Naive thymus-derived CD8-positive, alpha-beta T cell (primary cell): Measurements from ENCODE around the gene SMIM35. TPM values are rescaled to one million over a fixed set of nuclear protein-coding genes. Genes with fewer than 3 reads are reported as not detected.

Source experiments
- ATAC-seq, 2 donors: fragments of 150-1000 bp; cut with Tn5 transposase in 1 of 2; sonication (Bioruptor Pico), chemical (Tn5 transposase) in 1 of 2; 1 replicate in 1 of 2; 2 replicates in 1 of 2; pipeline ENCODE4 v1.10.0; 2021; ENCODE audit warnings: mild to moderate bottlenecking in 2 of 2, moderate library complexity in 2 of 2
- POLR2A ChIA-PET: fragments of 350-600 bp; sonication (Branson Sonifier 250); formaldehyde crosslinking; loops from one replicate; lab custom pipeline; 2021; ENCODE audit warnings: antibody characterized with exemption; lab: Charles Lee
- DNase-seq, 10 donors: peaks; one replicate each; pipeline versions ENCODE4 v3.0.0 to v3.0.0-alpha.2; 2020 to 2022
- H3K27ac Mint-ChIP-seq, 10 donors: one replicate each; pipeline ENCODE4 v1.8.0; 2020 to 2022; ENCODE audit warnings: mild to moderate bottlenecking in 10 of 10, mixed read lengths in 10 of 10, moderate library complexity in 4 of 10, inconsistent platforms in 1 of 10
- H3K27me3 Mint-ChIP-seq, 5 donors: one replicate each; pipeline ENCODE4 v1.8.0; 2021 to 2022; ENCODE audit warnings: mixed read lengths in 5 of 5
- H3K36me3 Mint-ChIP-seq, 3 donors: one replicate each; pipeline ENCODE4 v1.8.0; 2020 to 2022; ENCODE audit warnings: mixed read lengths in 3 of 3, mild to moderate bottlenecking in 2 of 3, inconsistent platforms in 1 of 3
- H3K4me1 Mint-ChIP-seq, 4 donors: one replicate each; pipeline ENCODE4 v1.8.0; 2021 to 2022; ENCODE audit warnings: mixed read lengths in 4 of 4
- H3K4me3 Mint-ChIP-seq, 10 donors: one replicate each; pipeline ENCODE4 v1.8.0; 2020 to 2022; ENCODE audit warnings: mild to moderate bottlenecking in 10 of 10, mixed read lengths in 10 of 10, moderate library complexity in 6 of 10, inconsistent platforms in 1 of 10
- H3K9me3 Mint-ChIP-seq, 9 donors: one replicate each; pipeline ENCODE4 v1.8.0; 2020 to 2022; ENCODE audit warnings: mixed read lengths in 9 of 9, mild to moderate bottlenecking in 3 of 9, inconsistent platforms in 1 of 9, moderate library complexity in 1 of 9
- polyA plus RNA-seq, 3 donors: library from polyadenylated mRNA; unstranded; fragments of 300-500 nt; fragmentation: Illumina TruSeq; gene quantifications; one replicate each; pipeline ENCODE4 v1.2.3, GENCODE V29; 2021
- total RNA-seq, 8 experiments: library from RNA in 2 of 8; stranded (reverse) in 2 of 8; gene quantifications; one replicate each; pipeline ENCODE4 v1.2.3 and lab custom pipeline; 2021 to 2026

Gene SMIM35
- total and polyA plus RNA-seq, 5 experiments from 2014 or later: 0.15 to 0.91 (median 0.68) TPM

DNA sequence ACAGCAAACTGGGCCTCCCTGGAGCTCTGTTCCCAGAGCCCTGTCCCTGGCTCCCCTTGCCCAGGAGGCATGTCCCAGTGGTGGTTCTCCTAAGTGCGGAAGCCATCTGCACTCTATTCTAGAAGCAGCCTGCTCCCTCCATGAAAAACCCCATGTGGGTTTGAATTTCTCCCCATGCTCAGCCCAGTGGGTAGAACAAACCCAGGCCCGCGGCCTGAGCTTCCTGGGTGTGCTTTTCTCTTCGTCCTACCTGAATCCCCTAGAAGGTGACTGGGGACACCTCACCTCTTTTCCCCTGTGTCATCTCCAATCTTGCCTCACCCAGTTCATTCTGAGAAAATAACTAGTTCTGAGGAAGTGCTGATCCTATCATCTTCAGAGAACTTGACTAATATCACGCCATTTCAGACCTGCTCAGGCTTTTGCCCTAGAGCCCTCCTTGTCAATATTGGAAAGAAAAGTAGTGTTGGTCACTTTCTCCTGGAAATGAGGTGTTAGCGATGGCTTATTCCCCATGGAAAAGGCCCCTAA, 84.7 kb downstream of the SMIM35 start:
- DNase-seq (no peak), ATAC-seq (peak; percentile 10 to 29)
- Mint-ChIP-seq H3K27me3 (no peaks in the 10 kb centered on the region), H3K36me3 (peaks cover 8 to 31% (median 15%) of the 10 kb centered on the region in 3 donors), H3K9me3 (peaks cover 0 to 8% (median 0%) of the 10 kb centered on the region in 9 donors), H3K4me1 (peaks cover 63 to 96% (median 92%) of the 10 kb centered on the region in 4 donors), H3K27ac (peak overlapping the region; percentile 84 to 100 (median 92)), H3K4me3 (peak overlapping the region; percentile 49 to 83 (median 66))
- POLR2A ChIA-PET: interaction anchor here (0.8 to 32.2 kb wide), 10 partner anchors 6 to 179 kb away, joined by 3 to 721 read pairs (median 8); partner anchors contain the start of gene IL10RA

DNA sequence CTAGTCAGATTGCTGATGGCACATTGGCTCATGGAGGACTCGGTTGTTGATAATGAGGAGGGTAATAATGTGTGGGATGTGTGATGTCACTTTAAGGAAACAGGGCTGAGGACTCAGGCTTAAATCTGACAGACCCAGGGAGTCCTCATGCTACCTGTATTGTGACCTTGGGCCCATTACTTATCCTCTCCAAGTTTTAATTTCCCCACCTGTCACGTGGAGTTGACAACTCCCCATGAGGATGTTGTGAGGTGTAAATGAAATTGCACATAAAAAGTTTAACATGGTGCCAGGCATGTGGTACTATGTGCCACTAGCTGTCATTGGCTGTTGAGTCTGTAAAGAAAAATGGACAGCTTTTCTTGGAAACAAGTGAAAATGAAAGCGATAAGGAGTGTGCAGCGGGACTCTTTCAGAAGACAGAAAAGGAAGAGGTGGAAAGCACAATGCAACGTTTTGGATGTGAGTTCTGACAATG, 85.2 kb downstream of the SMIM35 start:
- Mint-ChIP-seq H3K36me3 (peaks cover 9 to 36% (median 19%) of the 10 kb centered on the region in 3 donors), H3K27ac (peak overlapping the region; percentile 77 to 100 (median 90)), H3K4me3 (peak overlapping the region in 9 of 10 donors; percentile 19 to 75 (median 56)), H3K27me3 (no peaks in the 10 kb centered on the region), H3K4me1 (peaks cover 61 to 95% (median 90%) of the 10 kb centered on the region in 4 donors), H3K9me3 (peaks cover 0 to 8% (median 0%) of the 10 kb centered on the region in 9 donors)
- DNase-seq (no peak), ATAC-seq (peak in 1 of 2 donors; percentile 44)
- POLR2A ChIA-PET: interaction anchor here (0.8 to 32.2 kb wide), 8 partner anchors 6 to 178 kb away, joined by 3 to 721 read pairs (median 158); partner anchors contain the start of gene IL10RA

DNA sequence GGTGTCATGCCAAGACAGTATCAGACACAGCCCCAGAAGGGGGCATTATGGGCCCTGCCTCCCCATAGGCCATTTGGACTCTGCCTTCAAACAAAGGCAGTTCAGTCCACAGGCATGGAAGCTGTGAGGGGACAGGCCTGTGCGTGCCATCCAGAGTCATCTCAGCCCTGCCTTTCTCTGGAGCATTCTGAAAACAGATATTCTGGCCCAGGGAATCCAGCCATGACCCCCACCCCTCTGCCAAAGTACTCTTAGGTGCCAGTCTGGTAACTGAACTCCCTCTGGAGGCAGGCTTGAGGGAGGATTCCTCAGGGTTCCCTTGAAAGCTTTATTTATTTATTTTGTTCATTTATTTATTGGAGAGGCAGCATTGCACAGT, 85.9 kb downstream of the SMIM35 start:
- Mint-ChIP-seq H3K36me3 (peaks cover 9 to 43% (median 22%) of the 10 kb centered on the region in 3 donors), H3K27ac (peak overlapping the region in 9 of 10 donors; percentile 35 to 100 (median 81)), H3K4me3 (peak overlapping the region in 2 of 10 donors; percentile 4 to 67), H3K27me3 (no peaks in the 10 kb centered on the region), H3K9me3 (peaks cover 0 to 8% (median 0%) of the 10 kb centered on the region in 9 donors), H3K4me1 (peaks cover 59 to 94% (median 88%) of the 10 kb centered on the region in 4 donors)
- DNase-seq (no peak), ATAC-seq (no peak)
- POLR2A ChIA-PET: interaction anchor here (2.1 to 32.2 kb wide), 6 partner anchors 6 to 177 kb away, joined by 6 to 721 read pairs (median 470); partner anchors contain the start of gene IL10RA

DNA sequence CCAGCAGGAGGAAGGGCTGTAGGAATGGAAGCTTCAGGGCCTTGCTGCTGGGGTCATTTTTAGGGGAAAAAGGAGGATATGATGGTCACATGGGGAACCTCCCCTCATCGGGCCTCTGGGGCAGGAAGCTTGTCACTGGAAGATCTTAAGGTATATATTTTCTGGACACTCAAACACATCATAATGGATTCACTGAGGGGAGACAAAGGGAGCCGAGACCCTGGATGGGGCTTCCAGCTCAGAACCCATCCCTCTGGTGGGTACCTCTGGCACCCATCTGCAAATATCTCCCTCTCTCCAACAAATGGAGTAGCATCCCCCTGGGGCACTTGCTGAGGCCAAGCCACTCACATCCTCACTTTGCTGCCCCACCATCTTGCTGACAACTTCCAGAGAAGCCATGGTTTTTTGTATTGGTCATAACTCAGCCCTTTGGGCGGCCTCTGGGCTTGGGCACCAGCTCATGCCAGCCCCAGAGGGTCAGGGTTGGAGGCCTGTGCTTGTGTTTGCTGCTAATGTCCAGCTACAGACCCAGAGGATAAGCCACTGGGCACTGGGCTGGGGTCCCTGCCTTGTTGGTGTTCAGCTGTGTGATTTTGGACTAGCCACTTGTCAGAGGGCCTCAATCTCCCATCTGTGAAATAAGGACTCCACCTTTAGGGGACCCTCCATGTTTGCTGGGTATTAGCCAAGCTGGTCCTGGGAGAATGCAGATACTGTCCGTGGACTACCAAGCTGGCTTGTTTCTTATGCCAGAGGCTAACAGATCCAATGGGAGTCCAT, 86.5 kb downstream of the SMIM35 start:
- Mint-ChIP-seq H3K4me3 (peak overlapping the region in 6 of 10 donors; percentile 10 to 52 (median 40)), H3K9me3 (peaks cover 0 to 8% (median 0%) of the 10 kb centered on the region in 9 donors), H3K4me1 (peaks cover 57 to 94% (median 88%) of the 10 kb centered on the region in 4 donors), H3K36me3 (peaks cover 9 to 49% (median 28%) of the 10 kb centered on the region in 3 donors), H3K27me3 (no peaks in the 10 kb centered on the region), H3K27ac (peak overlapping the region; percentile 59 to 100 (median 90))
- POLR2A ChIA-PET: interaction anchor here (0.9 to 32.2 kb wide), 7 partner anchors 5 to 177 kb away, joined by 3 to 721 read pairs (median 309); partner anchors contain the start of gene IL10RA
- no peak for ATAC-seq
- DNase-seq: no peak

DNA sequence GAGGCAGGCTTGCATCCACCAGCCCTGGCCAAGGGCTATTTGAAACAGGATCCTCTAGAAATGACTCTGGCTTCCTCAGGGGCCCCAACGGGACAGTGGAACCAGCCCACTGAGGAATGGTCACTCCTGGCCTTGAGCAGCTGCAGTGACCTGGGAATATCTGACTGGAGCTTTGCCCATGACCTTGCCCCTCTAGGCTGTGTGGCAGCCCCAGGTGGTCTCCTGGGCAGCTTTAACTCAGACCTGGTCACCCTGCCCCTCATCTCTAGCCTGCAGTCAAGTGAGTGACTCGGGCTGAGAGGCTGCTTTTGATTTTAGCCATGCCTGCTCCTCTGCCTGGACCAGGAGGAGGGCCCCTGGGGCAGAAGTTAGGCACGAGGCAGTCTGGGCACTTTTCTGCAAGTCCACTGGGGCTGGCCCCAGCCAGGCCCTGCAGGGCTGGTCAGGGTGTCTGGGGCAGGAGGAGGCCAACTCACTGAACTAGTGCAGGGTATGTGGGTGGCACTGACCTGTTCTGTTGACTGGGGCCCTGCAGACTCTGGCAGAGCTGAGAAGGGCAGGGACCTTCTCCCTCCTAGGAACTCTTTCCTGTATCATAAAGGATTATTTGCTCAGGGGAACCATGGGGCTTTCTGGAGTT, 87.3 kb downstream of the SMIM35 start:
- ATAC-seq: no peak

DNA sequence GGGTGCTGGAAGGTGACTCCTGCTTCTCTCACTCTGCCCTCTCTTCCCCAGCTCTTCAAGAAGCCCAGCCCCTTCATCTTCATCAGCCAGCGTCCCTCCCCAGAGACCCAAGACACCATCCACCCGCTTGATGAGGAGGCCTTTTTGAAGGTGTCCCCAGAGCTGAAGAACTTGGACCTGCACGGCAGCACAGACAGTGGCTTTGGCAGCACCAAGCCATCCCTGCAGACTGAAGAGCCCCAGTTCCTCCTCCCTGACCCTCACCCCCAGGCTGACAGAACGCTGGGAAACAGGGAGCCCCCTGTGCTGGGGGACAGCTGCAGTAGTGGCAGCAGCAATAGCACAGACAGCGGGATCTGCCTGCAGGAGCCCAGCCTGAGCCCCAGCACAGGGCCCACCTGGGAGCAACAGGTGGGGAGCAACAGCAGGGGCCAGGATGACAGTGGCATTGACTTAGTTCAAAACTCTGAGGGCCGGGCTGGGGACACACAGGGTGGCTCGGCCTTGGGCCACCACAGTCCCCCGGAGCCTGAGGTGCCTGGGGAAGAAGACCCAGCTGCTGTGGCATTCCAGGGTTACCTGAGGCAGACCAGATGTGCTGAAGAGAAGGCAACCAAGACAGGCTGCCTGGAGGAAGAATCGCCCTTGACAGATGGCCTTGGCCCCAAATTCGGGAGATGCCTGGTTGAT, 88.0 kb downstream of the SMIM35 start:
- peak overlapping the region in 3 of 10 donors; percentile 33 to 35 (median 35) for H3K4me3 Mint-ChIP-seq
- H3K36me3 Mint-ChIP-seq: peaks cover 9 to 63% (median 36%) of the 10 kb centered on the region in 3 donors
- H3K27ac Mint-ChIP-seq: peak overlapping the region; percentile 23 to 95 (median 90)
- H3K9me3 Mint-ChIP-seq: peaks cover 0 to 4% (median 0%) of the 10 kb centered on the region in 9 donors
- no peak for DNase-seq
- H3K4me1 Mint-ChIP-seq: peaks cover 51 to 94% (median 86%) of the 10 kb centered on the region in 4 donors
- no peaks in the 10 kb centered on the region for H3K27me3 Mint-ChIP-seq
- ATAC-seq: no peak
- POLR2A ChIA-PET: interaction anchor here (2.3 to 32.2 kb wide), 6 partner anchors 4 to 49 kb away, joined by 6 to 721 read pairs (median 470); partner anchors contain the start of gene IL10RA

More for the DNA sequence above, 87.3 kb downstream of the SMIM35 start:
- DNase-seq: peak in 1 of 10 donors; percentile 12
- peaks cover 9 to 57% (median 35%) of the 10 kb centered on the region in 3 donors for H3K36me3 Mint-ChIP-seq
- peak overlapping the region in 5 of 10 donors; percentile 10 to 52 (median 39) for H3K4me3 Mint-ChIP-seq
- H3K27me3 Mint-ChIP-seq: no peaks in the 10 kb centered on the region
- POLR2A ChIA-PET: interaction anchor here (0.9 to 32.2 kb wide), 6 partner anchors 4 to 49 kb away, joined by 3 to 721 read pairs (median 470); partner anchors contain the start of gene IL10RA
- peaks cover 52 to 94% (median 86%) of the 10 kb centered on the region in 4 donors for H3K4me1 Mint-ChIP-seq
- peak overlapping the region; percentile 59 to 100 (median 90) for H3K27ac Mint-ChIP-seq
- H3K9me3 Mint-ChIP-seq: peaks cover 0 to 8% (median 0%) of the 10 kb centered on the region in 9 donors

DNA sequence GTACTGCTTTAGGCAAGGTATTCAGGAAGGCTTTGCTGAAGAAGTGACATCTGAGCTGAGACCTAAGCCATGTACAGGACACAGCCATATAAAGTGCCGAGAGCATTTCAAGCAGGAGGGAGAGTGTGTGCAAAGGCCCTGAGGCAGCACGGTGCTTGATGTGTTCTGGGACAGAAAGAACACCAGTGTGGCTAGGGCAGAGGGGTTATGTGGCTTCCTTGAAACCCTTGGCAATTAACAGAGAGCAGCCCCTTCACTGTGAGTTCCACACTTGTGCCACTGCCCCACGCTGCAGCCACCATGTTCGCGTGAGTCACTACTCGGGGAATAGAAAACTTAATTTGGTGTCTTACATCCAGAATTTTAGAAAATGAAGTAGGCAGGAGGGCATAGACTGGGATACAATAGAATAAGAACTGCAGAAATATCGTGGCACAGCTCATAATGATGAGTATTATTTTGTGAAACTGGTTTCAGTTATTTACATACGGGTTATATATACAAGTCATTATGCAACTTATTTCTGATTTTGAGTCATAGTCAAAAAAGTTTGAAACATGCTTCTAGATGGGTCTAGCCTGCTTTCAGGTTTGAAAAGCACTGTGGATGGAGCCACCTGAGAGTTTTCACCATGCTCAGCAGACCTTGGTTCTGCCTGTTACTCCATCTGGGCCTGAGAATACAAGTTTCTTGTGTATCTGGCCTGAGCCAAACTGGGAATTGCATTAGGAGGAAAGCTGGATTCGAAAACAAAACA, 88.8 kb downstream of the SMIM35 start:
- H3K4me1 Mint-ChIP-seq: peaks cover 49 to 94% (median 86%) of the 10 kb centered on the region in 4 donors
- POLR2A ChIA-PET: interaction anchor here (2.5 to 32.2 kb wide), 5 partner anchors 3 to 50 kb away, joined by 10 to 721 read pairs (median 631); partner anchors contain the start of gene IL10RA
- peaks cover 9 to 72% (median 42%) of the 10 kb centered on the region in 3 donors for H3K36me3 Mint-ChIP-seq
- H3K27ac Mint-ChIP-seq: peak overlapping the region; percentile 15 to 95 (median 88)
- no peak for DNase-seq
- H3K9me3 Mint-ChIP-seq: no peaks in the 10 kb centered on the region
- peak overlapping the region in 3 of 10 donors; percentile 15 to 53 (median 35) for H3K4me3 Mint-ChIP-seq
- H3K27me3 Mint-ChIP-seq: no peaks in the 10 kb centered on the region
- no peak for ATAC-seq

DNA sequence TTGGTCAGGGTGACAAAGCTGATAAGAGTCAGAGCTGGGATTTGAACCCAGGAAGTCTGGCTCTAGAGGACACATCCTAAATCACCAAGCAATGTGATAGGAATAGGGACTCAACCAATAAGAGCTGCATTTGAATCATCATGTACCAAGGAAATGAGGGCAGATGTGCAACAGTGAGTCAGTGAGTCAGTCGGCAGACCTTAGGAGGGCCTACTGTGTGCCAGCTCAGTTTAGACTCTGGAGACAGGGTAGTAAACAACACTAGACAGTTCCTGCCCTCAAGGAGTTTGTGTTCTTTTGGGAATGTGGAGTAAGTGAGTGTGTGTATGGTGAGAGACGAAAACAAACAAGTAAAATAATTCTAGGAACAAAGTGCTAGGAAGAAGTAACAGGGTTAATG, 89.4 kb downstream of the SMIM35 start:
- peak overlapping the region in 2 of 10 donors; percentile 0 to 53 for H3K4me3 Mint-ChIP-seq
- peak overlapping the region; percentile 12 to 95 (median 86) for H3K27ac Mint-ChIP-seq
- H3K27me3 Mint-ChIP-seq: no peaks in the 10 kb centered on the region
- peaks cover 14 to 78% (median 48%) of the 10 kb centered on the region in 3 donors for H3K36me3 Mint-ChIP-seq
- ATAC-seq (no peak), DNase-seq (no peak)
- H3K9me3 Mint-ChIP-seq: no peaks in the 10 kb centered on the region
- POLR2A ChIA-PET: interaction anchor here (2.5 to 32.2 kb wide), 5 partner anchors 2 to 50 kb away, joined by 10 to 721 read pairs (median 631); partner anchors contain the start of gene IL10RA
- peaks cover 49 to 94% (median 86%) of the 10 kb centered on the region in 4 donors for H3K4me1 Mint-ChIP-seq

DNA sequence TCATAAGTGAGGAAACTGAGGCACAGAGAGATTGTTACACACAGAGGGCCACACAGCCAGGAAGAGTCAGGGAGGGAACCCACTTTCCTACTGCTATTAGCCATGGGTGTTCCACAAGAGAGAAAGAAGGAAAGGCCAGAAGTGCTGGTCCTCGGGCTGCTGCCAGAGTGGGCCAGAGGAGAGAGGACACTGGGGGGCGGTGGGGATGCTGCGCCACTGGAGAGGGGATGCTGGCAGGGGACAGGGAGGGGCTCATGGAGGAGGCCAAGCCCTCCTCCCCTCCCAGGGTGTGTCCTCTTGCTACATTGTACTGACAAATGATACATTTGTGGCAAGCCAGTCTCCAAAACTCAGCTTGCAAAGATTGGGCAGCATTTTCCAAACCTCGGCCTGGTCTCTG, 90.7 kb downstream of the SMIM35 start:
- Mint-ChIP-seq H3K9me3 (no peaks in the 10 kb centered on the region), H3K4me3 (peak overlapping the region in 1 of 10 donors; percentile 28), H3K27me3 (no peaks in the 10 kb centered on the region), H3K36me3 (peaks cover 19 to 91% (median 58%) of the 10 kb centered on the region in 3 donors), H3K27ac (peak overlapping the region; percentile 22 to 96 (median 84)), H3K4me1 (peaks cover 44 to 94% (median 86%) of the 10 kb centered on the region in 4 donors)
- ATAC-seq: no peak
- no peak for DNase-seq
- POLR2A ChIA-PET: interaction anchor here (2.5 to 32.2 kb wide), 5 partner anchors 1 to 52 kb away, joined by 10 to 721 read pairs (median 631); partner anchors contain the start of gene IL10RA

DNA sequence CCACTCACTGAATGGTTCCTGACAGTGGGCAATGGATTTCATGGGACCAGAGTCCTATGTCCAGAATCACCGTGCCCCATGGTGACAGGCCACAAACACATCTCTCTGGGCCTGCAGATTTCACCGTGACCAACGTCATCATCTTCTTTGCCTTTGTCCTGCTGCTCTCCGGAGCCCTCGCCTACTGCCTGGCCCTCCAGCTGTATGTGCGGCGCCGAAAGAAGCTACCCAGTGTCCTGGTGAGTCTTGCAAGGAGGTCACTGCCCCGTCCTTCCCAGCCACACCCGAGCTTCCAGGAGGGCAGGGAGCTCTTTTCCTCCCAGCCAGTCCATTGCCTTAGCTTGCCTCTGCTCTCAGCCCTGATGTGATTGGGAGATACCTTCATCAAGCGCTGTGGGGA, 91.3 kb downstream of the SMIM35 start:
- ATAC-seq (no peak), DNase-seq (no peak)
- H3K4me3 Mint-ChIP-seq: no peak overlapping the region
- no peaks in the 10 kb centered on the region for H3K27me3 Mint-ChIP-seq
- POLR2A ChIA-PET: interaction anchor here (0.8 to 32.2 kb wide), 5 partner anchors 0 to 52 kb away, joined by 3 to 721 read pairs (median 631); partner anchors contain the start of gene IL10RA
- H3K9me3 Mint-ChIP-seq: no peaks in the 10 kb centered on the region
- peaks cover 19 to 97% (median 63%) of the 10 kb centered on the region in 3 donors for H3K36me3 Mint-ChIP-seq
- H3K4me1 Mint-ChIP-seq: peaks cover 43 to 93% (median 86%) of the 10 kb centered on the region in 4 donors
- peak overlapping the region; percentile 7 to 96 (median 84) for H3K27ac Mint-ChIP-seq
